Sigmoid colon (tissue), 3 donors: ENCODE measurements around the gene TSPAN15.

Experiments
- POLR2A ChIP-seq, 2 donors: fragments of 450-650 bp; IDR thresholded peaks; one replicate each; pipeline ENCODE4 v1.6.1; 2016; ENCODE audit warnings: antibody characterized with exemption in 2 of 2, mild to moderate bottlenecking in 2 of 2, moderate library complexity in 2 of 2
- TF ChIP-seq, protein P1 (sequence below), 4 experiments: fragments of 450-650 bp in 3 of 4; fragments of 200-600 bp in 1 of 4; IDR thresholded peaks; one replicate each; pipeline ENCODE4 v1.5.1; 2016 to 2019; ENCODE audit warnings: antibody characterized with exemption in 4 of 4, mild to moderate bottlenecking in 3 of 4, moderate library complexity in 2 of 4

DNA sequence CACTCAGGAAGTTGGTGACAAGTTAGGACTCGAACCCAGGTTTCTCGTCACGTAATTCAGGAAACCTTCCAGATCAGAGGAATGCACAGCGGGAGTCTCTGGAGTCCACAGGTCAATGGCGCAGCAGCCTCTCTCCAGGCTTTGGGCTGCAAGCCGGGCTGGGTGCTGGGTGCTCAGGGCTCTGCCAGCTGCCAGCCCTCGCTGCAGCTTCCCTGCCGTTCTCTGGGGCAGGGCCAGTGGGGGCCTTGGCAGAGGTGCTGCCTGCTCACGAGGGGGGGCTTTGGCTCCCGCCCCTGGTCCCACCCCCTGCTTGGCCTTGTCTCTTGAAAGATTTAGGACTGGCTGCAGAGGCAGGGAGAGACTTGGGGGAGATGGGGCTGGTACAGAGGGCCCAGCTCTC is 34.6 kb upstream of the TSPAN15 start, which contains the start of gene TACR2:
- TF ChIP-seq, protein P1, sequence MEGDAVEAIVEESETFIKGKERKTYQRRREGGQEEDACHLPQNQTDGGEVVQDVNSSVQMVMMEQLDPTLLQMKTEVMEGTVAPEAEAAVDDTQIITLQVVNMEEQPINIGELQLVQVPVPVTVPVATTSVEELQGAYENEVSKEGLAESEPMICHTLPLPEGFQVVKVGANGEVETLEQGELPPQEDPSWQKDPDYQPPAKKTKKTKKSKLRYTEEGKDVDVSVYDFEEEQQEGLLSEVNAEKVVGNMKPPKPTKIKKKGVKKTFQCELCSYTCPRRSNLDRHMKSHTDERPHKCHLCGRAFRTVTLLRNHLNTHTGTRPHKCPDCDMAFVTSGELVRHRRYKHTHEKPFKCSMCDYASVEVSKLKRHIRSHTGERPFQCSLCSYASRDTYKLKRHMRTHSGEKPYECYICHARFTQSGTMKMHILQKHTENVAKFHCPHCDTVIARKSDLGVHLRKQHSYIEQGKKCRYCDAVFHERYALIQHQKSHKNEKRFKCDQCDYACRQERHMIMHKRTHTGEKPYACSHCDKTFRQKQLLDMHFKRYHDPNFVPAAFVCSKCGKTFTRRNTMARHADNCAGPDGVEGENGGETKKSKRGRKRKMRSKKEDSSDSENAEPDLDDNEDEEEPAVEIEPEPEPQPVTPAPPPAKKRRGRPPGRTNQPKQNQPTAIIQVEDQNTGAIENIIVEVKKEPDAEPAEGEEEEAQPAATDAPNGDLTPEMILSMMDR (IDR thresholded peaks at IDR 0.05), result no peak
- peak; percentile 86 to 88 for TF ChIP-seq POLR2A (IDR thresholded peaks at IDR 0.05)
